Measurements from ENCODE around the gene SH2D3A. TPM values are rescaled to one million over a fixed set of nuclear protein-coding genes. Genes with fewer than 3 reads are reported as not detected.

The SH2D3A gene
- total and polyA plus RNA-seq, 10 donors, result 7.5 to 17.1 (median 10.2) TPM

DNA sequence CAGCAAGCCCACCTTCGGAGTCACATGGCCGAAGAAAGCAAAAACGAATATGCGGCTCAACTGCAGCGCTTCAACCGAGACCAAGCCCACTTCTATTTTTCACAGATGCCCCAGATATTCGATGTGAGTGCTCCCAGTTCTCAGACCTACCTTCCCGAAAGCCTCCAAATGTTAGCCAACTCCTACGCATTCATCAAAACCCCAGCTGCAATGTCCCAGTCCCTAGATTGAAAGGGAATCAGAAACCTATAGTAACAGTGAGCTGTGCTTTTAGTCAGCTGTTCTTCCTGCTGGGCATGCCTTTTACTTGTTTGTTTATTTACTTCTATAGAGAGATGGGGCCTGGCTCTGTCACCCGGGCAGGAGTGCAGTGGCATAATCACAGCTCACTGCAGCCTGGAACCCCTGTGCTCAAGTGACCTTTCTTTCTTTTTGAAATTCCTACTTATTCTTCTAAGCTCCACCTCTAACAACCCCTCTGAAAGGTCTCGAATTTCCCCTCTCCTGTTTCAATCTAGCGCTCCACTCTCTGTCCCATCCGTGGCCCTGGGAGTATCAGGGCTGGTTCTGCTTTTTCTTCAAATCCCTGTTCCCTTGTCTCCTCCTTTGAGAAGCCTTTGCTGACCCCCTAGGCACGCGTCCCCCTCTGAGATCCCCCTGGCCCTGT lies 23.4 kb downstream of the SH2D3A start:
- no peak overlapping the region for H3K4me3 ChIP-seq
- H3K27ac ChIP-seq, result peak overlapping the region in 5 of 8 donors; percentile 51 to 73 (median 67)

DNA sequence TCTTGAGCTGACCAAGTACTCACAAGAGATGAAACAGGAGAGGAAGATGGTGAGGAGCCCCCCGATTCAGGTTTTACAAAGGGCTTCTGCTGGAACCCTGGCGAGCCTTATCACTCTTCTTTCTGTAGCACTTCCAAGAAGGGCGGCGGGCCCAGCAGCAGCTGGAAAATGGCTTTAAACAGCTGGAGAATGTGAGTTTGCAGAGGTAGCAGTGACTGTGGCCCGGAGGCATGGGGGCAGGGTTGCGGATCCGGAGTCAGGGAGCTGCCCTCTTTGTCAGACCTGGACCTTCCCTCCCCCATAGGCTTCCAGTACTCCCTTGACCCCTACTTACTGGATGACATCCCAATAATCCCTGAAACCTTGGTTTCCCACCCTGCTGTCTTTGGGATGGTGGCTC lies 24.2 kb downstream of the SH2D3A start:
- Histone ChIP-seq H3K4me1 (peaks cover 11 to 67% (median 48%) of the 10 kb centered on the region in 6 donors), H3K27ac (peak overlapping the region in 1 of 8 donors; percentile 7), H3K4me3 (no peak overlapping the region), H3K36me3 (peaks cover 0 to 54% (median 24%) of the 10 kb centered on the region in 6 donors), H3K27me3 (replicated peaks in 1 of 7) (peaks cover 0 to 15% (median 0%) of the 10 kb centered on the region in 7 donors), H3K9me3 (no peaks in the 10 kb centered on the region)
- no peak for DNase-seq
- TF ChIP-seq POLR2A (IDR thresholded peaks at IDR 0.05), result no peak
- TF ChIP-seq POLR2AphosphoS5 (IDR thresholded peaks at IDR 0.05), result no peak
- TF ChIP-seq, protein P1, sequence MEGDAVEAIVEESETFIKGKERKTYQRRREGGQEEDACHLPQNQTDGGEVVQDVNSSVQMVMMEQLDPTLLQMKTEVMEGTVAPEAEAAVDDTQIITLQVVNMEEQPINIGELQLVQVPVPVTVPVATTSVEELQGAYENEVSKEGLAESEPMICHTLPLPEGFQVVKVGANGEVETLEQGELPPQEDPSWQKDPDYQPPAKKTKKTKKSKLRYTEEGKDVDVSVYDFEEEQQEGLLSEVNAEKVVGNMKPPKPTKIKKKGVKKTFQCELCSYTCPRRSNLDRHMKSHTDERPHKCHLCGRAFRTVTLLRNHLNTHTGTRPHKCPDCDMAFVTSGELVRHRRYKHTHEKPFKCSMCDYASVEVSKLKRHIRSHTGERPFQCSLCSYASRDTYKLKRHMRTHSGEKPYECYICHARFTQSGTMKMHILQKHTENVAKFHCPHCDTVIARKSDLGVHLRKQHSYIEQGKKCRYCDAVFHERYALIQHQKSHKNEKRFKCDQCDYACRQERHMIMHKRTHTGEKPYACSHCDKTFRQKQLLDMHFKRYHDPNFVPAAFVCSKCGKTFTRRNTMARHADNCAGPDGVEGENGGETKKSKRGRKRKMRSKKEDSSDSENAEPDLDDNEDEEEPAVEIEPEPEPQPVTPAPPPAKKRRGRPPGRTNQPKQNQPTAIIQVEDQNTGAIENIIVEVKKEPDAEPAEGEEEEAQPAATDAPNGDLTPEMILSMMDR (IDR thresholded peaks at IDR 0.05 in 8 of 11, conservative IDR thresholded peaks at IDR 0.05 in 3 of 11), result no peak
- 85 to 95% (median 93%) methylated on average over 5 to 7 of the region's 7 CpGs for WGBS, 5 donors
- intact Hi-C loops (cut with DNase I; ENCODE audit: low total_unique reads), result loop anchor here (10.0 kb wide), 1 partner anchor 228 kb away; no protein-coding TSS in a partner anchor

More for the DNA sequence above, 23.4 kb downstream of the SH2D3A start:
- Histone ChIP-seq H3K9me3 (no peaks in the 10 kb centered on the region), H3K27me3 (replicated peaks in 1 of 7) (peaks cover 0 to 15% (median 0%) of the 10 kb centered on the region in 7 donors), H3K4me1 (peaks cover 3 to 59% (median 41%) of the 10 kb centered on the region in 6 donors), H3K36me3 (peaks cover 0 to 61% (median 30%) of the 10 kb centered on the region in 6 donors)
- WGBS, 5 donors, result 87 to 93% (median 92%) methylated on average over 15 of the region's 15 CpGs
- intact Hi-C loops (cut with DNase I; ENCODE audit: low total_unique reads), result loop anchor here (10.0 kb wide), 1 partner anchor 229 kb away; no protein-coding TSS in a partner anchor
- no peak for TF ChIP-seq POLR2AphosphoS5 (IDR thresholded peaks at IDR 0.05)
- TF ChIP-seq, protein P1 (IDR thresholded peaks at IDR 0.05 in 8 of 11, conservative IDR thresholded peaks at IDR 0.05 in 3 of 11), result no peak
- TF ChIP-seq POLR2A (IDR thresholded peaks at IDR 0.05), result no peak
- DNase-seq, result no peak

DNA sequence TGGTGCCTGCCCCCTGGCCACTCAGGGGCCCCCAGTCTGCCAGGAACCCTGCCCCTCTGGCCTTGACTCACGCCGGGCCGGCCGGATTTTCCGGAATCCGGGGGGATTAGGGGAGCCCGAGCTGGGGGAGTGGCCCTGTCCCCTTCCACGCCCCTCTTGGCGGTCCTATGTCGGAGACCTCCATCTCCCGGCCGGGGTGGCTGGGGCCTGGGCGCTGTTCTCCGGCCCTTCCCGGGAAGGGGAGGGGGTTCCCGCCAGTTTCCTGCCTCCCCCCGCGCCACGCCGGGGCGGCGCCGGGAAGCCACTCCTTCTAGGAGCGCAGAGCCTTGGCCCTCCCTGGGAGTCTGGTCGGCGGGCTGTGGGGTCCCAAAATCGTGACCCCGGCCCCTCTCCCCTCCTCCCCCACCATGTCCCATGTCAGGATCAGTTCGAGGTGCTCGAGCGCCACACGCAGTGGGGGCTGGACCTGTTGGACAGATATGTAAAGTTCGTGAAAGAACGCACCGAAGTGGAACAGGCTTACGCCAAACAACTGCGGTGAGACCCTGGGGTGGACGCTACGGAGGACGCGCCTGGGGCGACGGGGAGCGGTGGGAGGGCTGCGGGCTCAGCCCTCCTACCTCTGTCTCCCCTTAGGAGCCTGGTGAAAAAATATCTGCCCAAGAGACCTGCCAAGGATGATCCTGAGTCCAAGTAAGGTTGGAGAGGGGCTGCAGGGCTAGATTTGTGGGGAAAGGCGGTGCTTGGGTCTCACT lies 26.5 kb downstream of the SH2D3A start:
- TF ChIP-seq, protein P1 (IDR thresholded peaks at IDR 0.05 in 8 of 11, conservative IDR thresholded peaks at IDR 0.05 in 3 of 11), result no peak
- peak in 2 of 3 donors; percentile 62 to 76 for TF ChIP-seq POLR2AphosphoS5 (IDR thresholded peaks at IDR 0.05)
- Histone ChIP-seq H3K9me3 (no peaks in the 10 kb centered on the region), H3K4me1 (peaks cover 17 to 84% (median 63%) of the 10 kb centered on the region in 6 donors), H3K27me3 (replicated peaks in 1 of 7) (peaks cover 0 to 15% (median 0%) of the 10 kb centered on the region in 7 donors), H3K4me3 (peak overlapping the region; percentile 46 to 90 (median 68)), H3K36me3 (peaks cover 0 to 31% (median 3%) of the 10 kb centered on the region in 6 donors), H3K27ac (peak overlapping the region; percentile 59 to 99 (median 96))
- intact Hi-C loops (cut with DNase I; ENCODE audit: low total_unique reads), result loop anchor here (10.0 kb wide), 1 partner anchor 226 kb away; no protein-coding TSS in a partner anchor
- WGBS, 5 donors, result 1 to 8% (median 2%) methylated on average over 23 to 46 of the region's 46 CpGs
- peak; percentile 88 for DNase-seq

Data from spleen (tissue), 11 donors.